A172 (cell line): ENCODE data around the gene KCNH2. TPM values are rescaled to one million over a fixed set of nuclear protein-coding genes. Genes with fewer than 3 reads are reported as not detected.
A peak's percentile ranks its signal among the peaks of the same experiment; 100 is the strongest.

ENCODE experiments used
- DNase-seq: peaks from one replicate; pipeline ENCODE4 v3.0.0-alpha.2; 2015; ENCODE audit warnings: low spot score
- total RNA-seq: library from RNA; depleted of rRNA; stranded (reverse); fragments of >200 nt; shearing (Covaris generic); gene quantifications from 2 replicates; pipeline ENCODE4 v1.2.3, GENCODE V29; 2014

KCNH2 gene
- total RNA-seq, 1 experiment from 2014 or later = 1.7 TPM

DNA sequence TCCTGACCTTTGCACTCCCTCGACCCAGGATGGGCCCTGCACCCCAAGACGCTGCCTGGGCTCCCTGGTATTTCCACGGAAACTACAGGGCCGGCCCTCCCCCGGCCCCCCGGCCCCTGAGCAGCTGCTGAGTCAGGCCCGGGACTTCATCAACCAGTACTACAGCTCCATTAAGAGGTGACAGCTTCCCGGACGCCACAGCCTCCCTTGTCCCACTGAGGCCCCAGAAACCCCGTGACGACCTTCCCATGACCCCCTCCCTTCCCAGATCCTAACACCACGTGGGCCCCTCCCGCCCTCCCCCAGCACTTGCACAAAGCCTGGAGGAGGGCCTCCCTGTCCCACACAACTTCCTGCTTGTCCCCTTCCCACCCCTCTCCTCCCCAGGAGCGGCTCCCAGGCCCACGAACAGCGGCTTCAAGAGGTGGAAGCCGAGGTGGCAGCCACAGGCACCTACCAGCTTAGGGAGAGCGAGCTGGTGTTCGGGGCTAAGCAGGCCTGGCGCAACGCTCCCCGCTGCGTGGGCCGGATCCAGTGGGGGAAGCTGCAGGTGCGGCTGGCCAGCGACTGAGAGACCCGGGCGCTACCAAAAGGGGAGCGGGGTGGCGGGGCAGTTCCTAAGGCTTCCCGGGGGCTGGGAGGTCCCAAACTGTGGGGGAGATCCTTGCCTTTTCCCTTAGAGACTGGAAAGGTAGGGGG, 18.4 kb upstream of the KCNH2 start:
- DNase-seq = no peak

DNA sequence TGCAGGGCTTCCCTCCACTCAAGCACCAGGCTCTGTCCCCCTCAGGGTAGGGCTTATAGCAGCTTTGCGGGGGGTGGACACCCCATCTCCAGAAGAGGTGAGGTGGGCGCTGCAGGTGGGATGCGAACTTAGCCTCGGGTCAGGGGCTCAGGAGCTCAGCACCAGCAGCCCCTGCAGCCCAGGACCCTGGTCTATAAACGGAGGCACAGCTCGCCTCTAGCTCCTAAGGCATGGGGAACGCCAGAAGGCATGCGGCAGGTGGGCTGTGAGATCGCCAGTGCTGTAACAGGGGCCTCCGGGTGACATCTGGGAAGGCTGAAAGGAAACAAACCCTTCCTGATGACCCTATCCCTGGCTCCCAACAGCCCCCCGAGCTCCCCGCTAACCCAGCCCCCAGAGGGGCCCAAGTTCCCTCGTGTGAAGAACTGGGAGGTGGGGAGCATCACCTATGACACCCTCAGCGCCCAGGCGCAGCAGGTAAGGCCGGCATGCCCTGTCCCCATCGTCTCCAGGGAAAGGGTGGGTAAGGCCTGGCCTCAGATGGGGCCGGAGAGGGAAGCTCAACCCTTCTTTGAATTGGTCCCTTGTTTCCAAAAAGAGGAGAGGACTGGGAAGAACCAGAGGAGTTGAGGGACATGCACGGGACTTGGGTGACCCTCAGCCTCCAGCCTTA, 16.9 kb upstream of the KCNH2 start:
- no peak for DNase-seq

DNA sequence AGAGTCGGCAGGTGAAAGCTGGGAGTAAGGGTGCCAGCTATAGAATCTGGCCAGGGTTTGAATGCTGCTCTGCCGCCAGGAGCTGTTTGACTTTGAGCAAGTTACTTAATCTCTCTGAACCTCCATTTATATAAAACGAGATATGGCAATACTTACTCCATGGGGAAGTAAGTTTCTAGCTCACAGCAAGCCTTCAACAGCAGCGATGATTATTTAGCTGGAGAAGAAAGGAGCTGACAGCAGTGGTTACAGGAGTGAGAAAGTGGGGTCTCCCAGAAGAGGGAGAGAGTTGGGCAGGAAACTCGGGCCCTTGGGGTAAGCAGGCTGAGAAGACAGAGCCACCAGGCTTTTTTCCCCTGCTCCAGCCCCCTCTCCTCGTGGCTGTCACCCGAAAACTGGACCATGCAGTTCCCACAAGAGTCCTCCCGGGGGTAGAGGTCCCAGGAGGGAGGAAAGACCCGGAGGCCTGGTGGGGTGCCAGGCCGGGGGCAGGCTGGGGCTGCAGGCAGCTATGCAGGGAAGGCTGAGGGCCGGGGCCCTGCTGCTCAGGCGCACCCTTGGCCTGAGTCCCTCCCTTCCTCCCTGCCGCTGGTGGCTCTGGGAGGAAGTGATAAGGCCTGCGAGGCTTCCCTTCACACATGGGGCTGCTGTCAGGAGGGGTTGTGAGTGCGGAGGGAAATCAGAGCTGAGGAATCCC, 16.2 kb upstream of the KCNH2 start:
- no peak for DNase-seq

DNA sequence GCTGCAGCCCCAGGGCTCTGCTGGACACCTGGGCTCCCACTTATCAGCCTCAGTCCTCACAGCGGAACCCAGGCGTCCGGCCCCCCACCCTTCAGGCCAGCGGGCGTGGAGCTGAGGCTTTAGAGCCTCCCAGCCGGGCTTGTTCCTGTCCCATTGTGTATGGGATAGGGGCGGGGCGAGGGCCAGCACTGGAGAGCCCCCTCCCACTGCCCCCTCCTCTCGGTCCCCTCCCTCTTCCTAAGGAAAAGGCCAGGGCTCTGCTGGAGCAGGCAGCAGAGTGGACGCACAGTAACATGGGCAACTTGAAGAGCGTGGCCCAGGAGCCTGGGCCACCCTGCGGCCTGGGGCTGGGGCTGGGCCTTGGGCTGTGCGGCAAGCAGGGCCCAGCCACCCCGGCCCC, 15.4 kb upstream of the KCNH2 start:
- no peak for DNase-seq

DNA sequence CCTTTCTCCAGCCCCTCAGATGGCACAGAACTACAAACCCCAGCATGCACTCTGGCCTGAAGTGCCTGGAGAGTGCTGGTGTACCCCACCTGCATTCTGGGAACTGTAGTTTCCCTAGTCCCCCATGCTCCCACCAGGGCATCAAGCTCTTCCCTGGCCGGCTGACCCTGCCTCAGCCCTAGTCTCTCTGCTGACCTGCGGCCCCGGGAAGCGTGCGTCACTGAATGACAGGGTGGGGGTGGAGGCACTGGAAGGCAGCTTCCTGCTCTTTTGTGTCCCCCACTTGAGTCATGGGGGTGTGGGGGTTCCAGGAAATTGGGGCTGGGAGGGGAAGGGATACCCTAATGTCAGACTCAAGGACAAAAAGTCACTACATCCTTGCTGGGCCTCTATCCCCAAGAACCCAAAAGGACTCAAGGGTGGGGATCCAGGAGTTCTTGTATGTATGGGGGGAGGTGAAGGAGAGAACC, 14.7 kb upstream of the KCNH2 start:
- DNase-seq = no peak

DNA sequence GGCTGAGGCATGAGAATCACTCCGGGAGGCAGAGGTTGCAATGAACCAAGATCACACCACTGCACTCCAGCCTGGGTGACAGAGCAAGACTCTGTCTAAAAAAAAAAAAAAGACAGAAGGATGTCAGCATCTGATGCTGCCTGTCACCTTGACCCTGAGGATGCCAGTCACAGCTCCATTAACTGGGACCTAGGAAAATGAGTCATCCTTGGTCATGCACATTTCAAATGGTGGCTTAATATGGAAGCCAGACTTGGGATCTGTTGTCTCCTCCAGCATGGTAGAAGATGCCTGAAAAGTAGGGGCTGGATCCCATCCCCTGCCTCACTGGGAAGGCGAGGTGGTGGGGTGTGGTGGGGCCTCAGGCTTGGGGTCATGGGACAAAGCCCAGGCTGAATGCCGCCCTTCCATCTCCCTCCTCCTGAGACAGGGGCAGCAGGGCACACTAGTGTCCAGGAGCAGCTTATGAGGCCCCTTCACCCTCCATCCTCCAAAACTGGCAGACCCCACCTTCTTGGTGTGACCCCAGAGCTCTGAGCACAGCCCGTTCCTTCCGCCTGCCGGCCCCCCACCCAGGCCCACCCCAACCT, 14.0 kb upstream of the KCNH2 start:
- DNase-seq = no peak

DNA sequence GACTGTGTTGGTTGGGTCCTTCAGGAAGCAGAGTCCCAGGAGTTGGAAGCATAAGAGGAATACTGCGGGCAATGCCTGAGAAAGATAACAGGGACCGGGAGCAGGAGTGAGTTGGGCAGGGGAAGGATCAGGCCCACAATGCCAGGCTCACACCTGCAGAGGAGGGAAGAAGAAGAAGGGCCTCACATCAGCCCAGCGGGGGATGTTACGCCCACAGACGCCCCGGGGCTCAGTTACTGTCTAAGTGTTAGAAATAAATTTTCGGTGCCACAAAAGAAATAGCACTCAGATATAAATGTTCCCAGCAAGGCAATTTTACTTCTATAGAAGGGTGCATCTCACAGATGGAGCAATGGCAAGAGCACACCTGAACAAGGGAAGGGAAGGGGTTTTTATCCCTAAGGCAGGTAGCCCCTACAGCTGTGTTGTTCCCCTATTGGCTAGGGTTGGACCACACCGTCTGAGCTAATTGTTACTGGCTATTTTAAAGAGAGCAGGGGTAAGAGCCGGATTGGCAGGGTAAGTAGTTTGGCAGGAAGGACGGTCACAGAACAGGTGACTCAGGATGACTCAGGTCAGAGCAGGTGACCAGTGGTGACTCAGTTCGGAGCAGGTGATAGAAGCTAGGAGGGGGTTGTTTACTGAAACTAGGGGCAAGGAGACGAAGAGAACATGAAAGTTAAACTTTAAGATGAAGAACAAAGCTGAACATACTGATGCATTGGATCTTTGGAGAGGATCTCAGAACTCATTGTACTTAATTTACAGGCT, 12.5 kb upstream of the KCNH2 start, which contains the start of gene NOS3:
Gene NOS3, plus strand, starts transcription at position 602 of the 771 bp plus-strand sequence. CDS start 2,787 bp downstream, outside the sequence.
- DNase-seq = no peak

DNA sequence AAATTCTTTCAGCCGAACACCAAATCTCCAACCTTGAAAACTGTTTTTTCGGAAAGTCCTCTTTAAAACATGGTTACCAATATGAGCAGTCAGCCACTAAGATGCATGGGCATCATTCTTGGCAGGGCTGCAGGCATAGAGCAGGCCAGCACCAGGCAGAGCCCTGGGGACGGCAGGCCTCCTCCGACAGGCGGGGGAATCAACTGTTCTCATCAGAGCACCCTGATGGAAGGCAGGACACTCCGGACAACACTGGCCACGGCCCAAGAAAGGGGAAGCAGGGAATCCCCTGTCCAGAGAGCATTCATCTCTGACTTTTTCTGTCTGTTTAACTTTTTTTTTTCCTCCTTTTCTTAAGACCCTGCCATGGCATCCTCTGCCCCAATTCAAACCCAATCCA, 11.3 kb upstream of the KCNH2 start:
- DNase-seq = no peak

DNA sequence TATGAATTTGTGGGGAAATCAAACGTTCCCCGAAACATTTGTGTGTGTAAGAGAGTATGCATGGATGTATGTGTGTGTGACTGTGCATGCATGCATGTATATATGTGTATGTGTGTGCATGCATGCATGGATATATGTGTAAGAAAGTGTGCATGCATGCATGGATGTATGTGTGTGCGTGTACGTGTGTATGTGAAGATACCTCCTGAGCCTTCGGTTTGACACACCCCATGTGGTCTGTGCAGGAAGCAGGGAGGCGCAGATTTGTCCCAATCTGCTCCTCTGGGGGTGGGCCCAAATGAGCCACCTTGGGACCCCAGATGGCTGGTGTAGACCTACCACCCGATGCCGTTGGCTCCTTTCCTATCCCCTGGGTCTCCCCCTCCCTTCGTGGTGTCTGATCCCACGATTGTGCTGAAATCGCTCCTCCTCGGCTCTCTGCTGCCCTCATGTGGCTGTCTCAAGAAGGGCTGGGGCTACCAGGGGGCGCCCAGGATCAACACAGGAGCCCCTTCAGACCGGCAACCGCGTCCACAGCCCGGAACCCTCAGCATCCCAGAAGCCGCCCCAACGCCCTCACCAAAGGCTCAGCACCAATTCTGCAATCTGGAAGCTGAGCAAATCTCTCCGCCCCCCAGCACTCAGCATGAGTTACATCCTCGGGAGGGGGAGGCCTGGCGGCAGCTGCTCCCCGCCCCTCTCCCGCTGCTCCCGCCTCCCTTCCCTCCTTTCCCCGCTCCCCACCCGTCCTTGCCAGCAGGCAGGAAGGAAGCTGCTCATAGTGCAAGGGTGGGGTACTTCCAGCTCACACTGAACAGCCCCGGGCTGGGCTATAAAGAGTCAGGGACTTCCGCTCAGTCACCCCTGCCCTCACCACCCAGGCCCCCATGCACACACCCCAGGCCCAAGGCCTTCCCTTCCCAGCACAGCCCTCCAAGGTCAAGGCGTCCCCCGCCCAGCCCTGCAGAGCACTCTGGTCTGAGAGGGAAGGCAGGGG, 10.4 kb upstream of the KCNH2 start:
- DNase-seq = peak; percentile 42

DNA sequence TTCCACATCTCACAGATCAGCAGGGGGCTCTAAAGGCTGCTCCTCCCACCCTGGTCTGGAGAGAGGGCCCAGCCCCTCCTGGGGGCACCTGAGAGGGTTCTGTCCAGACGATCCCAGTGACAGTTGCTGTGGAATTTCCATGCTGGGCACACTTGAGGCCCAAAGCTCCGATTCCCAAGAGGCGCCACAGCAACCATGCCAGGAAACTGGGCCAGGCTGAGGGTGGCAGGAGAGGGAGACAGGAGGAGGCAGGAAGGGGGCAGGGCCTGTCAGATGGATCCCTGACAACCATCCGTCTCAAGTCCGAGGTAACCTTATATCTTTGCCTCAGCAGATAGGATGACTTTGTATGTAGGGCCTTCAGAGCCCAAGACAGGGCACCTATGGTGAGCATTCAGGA, 8.4 kb upstream of the KCNH2 start:
- no peak for DNase-seq

DNA sequence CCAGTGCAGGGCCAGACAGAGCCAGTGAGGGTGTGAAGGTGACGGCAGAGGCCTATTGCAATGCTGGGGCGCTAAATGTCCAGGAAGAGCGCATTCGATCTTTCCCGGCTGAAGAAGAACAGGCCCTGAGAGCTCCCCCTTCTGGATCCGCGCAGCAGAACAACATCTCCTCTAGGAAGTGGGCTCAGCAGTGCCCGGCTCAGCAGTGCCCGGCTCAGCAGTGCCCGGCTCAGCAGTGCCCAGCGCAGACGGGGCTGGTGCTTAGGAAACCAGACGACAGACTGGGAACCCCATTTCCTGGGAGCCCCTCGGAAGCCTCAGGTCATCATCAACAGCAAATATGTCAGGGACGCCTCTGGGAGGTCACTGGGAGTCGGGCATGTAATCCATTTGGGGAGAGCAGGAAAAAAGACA, 8.0 kb upstream of the KCNH2 start:
- DNase-seq = peak; percentile 62

DNA sequence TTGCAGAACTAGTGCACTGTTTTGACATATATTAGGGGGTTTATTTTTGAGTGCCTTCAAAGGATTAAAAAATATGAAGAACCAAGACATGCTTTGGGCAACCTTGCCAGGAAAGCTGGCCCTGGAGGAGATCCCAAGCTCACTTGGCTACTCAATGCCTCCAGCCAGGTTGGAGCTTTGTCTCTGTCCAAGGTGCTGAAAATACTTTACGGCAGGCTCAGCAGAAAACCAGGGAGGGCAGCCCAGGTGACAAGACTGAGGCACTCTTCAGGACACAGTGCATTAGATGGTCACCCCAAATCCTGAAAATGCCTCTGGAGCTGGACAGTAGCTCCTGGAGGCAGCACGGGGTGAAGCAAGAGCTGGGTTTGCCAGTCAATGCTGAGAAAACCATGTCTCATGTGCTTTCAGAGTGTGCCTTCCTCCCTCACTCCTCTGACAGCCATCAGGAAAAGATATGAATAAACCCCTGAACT, 5.8 kb upstream of the KCNH2 start:
- peak; percentile 45 for DNase-seq

DNA sequence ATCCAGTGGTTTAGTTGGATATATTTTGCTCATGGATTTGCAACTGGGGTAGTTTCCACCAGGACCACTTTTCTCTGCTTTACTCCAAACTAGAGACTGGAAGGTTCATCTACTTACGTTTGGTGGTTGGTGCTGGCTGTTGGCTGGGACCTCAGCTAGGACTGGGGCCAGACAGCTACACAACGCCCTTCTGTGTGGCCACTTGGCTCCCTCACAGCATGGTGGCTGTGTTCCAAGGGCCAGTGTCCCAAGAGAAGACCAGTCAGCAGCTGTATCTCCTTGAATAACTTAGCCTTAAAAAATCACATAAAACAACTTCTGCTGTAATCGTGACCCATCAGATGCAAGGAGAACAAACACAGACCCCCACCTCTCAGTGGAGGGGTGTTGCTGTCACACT, 4.2 kb upstream of the KCNH2 start:
- DNase-seq = no peak

DNA sequence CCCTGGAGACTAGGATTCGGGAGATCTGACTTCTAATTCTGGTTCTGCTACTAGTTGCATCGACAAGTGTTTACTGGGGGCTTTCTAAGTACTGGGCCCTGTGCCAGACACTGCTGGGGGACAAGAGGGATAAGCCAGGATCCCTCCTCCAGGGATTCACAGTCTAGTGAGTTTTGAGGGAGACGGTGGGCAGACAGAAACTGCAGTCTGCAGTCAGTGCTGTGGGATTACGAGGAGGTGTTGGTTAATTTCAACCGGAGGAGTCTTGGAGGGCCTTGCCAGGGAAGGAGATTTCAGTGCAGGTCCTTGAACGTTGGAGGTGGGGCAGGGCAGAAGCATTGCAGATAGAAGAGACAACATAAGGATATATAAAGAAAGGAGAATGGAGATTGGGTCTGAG, 3.5 kb upstream of the KCNH2 start:
- no peak for DNase-seq

DNA sequence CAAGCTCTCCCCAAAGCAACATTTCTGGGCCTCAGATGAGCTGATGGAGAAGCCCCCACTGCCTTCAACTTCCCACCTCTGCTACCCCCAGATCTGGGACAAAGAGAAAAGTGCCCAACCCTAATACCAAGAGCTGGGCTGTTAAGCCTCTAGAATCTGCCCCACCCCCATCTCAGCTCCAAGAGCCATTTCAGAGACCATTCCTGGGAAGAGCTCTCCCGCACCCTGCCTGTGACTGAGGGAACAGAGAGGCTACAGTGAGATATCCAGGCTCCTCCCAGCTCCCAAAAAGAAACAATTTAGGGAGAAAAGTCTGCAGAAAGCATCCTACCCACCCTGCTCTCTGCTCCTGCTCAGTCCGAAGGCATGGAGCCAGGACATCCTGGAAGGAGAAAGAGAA, 2.5 kb upstream of the KCNH2 start:
- no peak for DNase-seq

DNA sequence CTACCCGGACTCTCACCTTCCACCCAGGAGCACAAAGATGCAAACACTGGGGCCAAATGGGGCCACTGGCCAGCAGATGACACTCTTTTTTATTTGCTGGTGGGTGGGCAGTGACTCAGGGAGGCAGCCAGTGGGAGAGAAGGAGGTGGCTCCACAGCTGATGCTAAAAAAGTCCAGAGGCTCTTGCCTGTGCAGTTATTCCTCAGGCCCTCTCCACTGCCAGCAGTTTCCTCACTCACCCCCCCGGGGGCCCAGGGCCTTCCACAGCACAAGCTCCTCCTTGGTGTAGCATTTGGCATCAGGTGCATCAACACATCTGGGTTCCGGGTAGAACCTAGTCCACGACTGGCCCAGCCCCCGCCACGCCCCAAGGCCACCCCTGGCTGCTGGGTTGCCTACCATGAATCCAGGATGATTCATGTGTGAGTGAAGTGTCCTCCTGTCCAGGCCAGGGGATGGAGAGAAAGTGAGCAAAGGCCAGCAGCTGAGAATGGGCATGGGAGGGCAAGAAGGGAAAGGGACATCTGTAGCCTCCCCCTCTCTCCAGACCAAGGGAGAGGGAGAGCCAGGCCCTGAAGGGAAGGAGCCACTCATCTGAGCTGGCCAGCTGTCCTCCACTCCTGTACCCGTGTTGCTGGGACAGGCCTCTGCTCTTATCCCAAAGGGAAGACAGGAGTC, 1.7 kb upstream of the KCNH2 start:
- DNase-seq = no peak

DNA sequence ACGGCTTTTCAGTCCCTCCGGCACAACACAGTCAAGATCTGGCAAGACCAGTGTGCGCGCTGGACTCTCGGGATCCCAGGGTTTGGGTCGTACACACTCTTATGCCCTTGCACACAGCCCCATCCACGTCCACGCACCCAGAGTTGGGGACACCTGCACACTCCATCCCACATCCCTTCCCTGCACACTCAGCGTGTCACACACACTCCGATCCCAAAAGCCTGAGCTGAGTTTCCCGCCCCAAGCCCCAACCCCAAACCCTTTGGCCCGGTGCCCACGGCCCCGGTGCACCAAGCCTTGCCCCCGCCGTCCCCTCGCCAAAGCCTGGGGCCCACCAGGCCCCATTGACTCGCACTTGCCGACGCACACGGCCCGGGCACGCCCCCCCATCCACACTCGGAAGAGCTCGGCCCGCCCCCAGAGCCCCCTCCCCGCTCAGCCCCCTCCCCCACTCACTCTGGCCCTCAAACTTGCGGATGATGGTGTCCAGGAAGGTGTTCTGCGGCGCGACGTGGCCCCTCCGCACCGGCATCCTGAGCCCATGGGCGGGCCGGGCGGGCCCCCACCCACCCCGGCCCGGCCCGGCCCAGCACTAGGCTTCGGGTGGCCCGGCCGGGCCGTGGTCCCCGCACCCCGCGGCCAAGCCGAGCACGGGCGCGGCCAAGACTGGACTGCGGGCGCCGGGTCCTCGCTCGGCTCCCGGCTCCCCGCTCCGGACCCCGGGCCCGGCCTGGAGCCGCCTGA, 567 bp downstream of the KCNH2 start:
- DNase-seq = no peak

DNA sequence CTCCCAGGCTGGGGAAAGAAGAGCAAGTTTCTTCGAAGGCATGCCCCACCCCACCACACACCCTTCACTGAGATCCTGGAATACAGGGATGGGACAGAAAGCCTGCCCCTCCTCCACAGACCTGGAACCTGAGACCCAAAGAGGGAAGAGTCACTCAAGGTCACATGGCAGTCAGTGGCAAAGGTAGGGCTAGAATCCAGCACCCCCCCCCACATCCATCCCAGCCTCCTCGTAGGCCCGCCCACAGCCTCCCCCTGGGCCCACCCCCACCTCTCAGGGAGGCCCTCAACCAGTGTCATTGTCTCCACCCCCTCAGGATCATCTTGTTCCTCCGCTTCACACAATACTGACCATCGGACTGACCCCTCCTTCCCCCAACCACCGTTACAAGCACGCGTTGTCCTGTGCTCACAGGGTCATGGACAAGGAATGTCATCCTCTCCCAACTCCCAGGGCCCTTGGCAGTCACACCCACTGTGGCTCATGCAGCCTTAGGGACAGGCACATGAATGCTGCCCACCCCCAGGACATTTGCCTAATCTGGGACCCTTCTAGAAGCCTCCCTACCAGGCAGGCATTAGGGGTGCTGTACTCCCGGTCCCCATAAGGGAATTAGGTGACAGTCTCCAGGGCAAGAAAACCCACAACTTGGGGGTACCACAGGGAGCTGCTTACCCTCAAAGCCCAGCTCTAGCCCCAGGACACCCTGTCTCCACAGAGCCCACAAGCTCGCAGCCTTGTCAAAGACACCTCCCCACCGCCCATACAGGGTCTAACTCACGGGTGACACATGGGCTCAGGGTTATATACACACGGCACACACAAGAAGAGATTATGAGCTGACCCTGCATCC, 1.4 kb downstream of the KCNH2 start:
- no peak for DNase-seq
